GM18907 (cell line): ENCODE data around the gene HES3.

ENCODE experiments used
- ATAC-seq: cut with Tn5 transposase; IDR thresholded peaks from one replicate; pipeline ENCODE4 v1.9.1; 2021; ENCODE audit warnings: mild to moderate bottlenecking, moderate library complexity; ENCODE audit not compliant: unreplicated experiment

Gene HES3

GRCh38 chr1:6276811-6277555, 33.0 kb downstream of the HES3 start:
- ATAC-seq = no peak

- no peak for ATAC-seq
Measured at GRCh38 chr1:6278263-6278662, 34.3 kb downstream of the HES3 start.

- ATAC-seq = no peak
Measured at GRCh38 chr1:6279066-6279465, 35.1 kb downstream of the HES3 start.

- ATAC-seq = no peak
Measured at GRCh38 chr1:6279613-6280383, 35.8 kb downstream of the HES3 start.

GRCh38 chr1:6280761-6281451, 36.9 kb downstream of the HES3 start:
- no peak for ATAC-seq

GRCh38 chr1:6281511-6282402, 37.8 kb downstream of the HES3 start:
- no peak for ATAC-seq

- no peak for ATAC-seq
Measured at GRCh38 chr1:6282577-6283270, 38.7 kb downstream of the HES3 start.

- no peak for ATAC-seq
Measured at GRCh38 chr1:6285336-6285735, 41.4 kb downstream of the HES3 start.

GRCh38 chr1:6286266-6286665, 42.3 kb downstream of the HES3 start:
- ATAC-seq = no peak

- no peak for ATAC-seq
Measured at GRCh38 chr1:6287029-6287428, 43.0 kb downstream of the HES3 start.

- no peak for ATAC-seq
Measured at GRCh38 chr1:6287431-6287886, 43.5 kb downstream of the HES3 start.

- no peak for ATAC-seq
Measured at GRCh38 chr1:6288026-6288425, 44.0 kb downstream of the HES3 start.

- no peak for ATAC-seq
Measured at GRCh38 chr1:6288665-6289064, 44.7 kb downstream of the HES3 start.

- no peak for ATAC-seq
Measured at GRCh38 chr1:6292102-6292501, 48.1 kb downstream of the HES3 start.

- no peak for ATAC-seq
Measured at GRCh38 chr1:6294080-6294889, 50.3 kb downstream of the HES3 start.

GRCh38 chr1:6294890-6295556, 51.0 kb downstream of the HES3 start:
- ATAC-seq = no peak
